Activated T-cell treated with anti-CD3 and anti-CD28 coated beads for 4 hours (primary cell): ENCODE measurements around the gene CFAP97.

Source experiments
- DNase-seq: peaks from one replicate; pipeline ENCODE4 v3.0.0-alpha.2; 2020

CFAP97 gene

DNA sequence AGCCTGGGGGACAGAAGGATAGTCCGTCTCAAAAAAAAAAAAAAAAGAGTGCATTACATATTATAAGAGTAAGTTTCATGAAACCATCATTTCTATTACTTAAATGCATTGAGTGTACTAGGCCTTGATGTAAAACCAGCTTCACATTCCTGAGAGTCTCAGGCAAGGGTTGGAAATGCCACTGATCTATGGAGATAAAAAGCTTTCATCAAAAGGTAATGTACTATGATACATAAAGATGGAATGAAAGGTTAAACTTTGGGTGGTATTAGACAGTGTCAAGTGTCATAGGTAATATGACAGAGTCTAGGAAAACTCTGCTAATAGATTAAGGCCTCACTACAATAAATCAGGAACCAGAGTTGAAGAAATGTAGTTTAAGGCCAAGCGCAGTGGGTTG lies 7.4 kb downstream of the CFAP97 start:
- DNase-seq = no peak

DNA sequence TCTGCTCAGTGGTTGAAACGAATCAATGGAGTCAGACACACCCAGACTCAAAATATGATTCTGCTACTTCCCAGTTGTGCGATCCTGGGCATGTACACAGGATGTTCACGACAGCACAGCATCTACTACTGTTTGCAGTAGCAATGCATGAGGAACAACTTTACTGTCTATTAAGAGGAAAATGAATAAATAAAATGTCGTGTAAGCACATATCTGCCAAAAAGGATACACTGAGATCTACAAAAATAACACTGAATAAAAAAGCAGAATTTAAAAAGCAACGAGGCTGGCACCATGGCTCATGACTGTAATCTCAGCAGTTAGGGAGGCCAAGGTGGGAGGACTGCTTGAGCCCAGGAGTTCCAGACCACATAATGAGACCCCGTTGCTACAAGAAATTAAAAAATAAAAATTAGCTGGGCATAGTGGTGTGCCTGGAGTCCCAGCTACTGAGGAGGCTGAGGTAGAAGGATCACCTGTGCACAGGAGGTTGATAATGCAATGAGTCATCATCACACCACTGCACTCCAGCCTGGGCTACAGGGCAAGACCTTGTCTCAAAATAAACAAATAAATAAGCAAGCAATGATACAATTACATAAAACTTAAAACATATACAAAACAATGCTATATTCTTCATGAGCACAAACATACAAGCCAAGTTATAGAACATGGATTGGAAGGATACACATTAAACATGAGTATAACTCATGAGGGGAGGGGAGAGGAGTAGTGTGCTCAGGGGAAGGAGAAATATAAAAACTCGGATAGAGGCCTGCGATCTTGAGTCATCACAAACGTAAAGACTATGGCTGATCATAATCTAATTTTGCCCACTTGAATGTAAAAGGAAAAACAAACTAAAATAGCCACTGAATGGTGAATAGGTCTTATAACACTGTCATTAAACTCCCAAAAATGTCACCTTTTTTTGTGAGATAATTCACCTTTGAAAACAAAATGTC lies 8.6 kb downstream of the CFAP97 start:
- DNase-seq = no peak

DNA sequence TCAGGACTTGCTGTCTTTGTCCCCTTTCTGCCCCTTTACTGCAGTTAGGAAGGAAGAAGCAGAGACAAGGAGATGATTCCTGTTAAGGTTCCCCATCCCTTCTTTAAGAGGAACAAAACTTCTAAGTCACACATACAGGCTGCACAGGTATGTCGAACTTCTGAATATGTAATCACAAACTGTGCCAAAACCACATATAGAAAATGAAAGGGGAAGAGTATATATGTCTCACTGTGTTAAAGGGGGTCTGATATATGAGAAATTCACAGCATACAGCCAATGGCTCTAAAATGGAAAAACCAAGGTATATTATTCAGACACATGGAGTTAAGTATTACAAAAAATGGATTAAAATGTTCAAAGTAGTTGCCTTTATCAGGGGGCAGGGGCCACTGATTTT lies 11.7 kb downstream of the CFAP97 start:
- no peak for DNase-seq

DNA sequence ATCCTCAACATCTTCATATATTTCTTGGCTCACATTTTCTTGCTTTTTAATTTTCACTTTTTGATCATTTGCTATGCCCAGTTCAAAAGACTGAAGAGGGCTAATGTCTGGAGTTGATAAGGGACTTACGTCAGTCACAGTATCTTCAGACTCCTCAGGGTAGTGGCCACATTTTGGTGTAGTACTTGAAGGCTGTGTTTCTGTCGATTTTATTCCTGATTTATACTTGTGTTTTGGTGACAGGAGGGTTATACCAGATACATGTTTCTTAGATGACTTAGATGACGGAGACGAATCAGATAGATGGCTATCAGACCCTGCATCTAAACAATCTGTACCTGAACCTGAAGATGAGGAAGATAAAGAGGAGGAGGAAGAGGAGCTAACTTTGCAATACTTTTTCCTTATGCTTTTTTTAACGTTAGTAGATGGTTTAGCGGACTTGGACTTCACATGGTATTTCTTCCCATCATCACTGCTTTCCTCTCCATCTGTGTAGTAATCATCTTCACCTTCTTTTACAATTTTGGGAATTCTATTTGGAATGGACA lies 13.4 kb downstream of the CFAP97 start:
- no peak for DNase-seq

DNA sequence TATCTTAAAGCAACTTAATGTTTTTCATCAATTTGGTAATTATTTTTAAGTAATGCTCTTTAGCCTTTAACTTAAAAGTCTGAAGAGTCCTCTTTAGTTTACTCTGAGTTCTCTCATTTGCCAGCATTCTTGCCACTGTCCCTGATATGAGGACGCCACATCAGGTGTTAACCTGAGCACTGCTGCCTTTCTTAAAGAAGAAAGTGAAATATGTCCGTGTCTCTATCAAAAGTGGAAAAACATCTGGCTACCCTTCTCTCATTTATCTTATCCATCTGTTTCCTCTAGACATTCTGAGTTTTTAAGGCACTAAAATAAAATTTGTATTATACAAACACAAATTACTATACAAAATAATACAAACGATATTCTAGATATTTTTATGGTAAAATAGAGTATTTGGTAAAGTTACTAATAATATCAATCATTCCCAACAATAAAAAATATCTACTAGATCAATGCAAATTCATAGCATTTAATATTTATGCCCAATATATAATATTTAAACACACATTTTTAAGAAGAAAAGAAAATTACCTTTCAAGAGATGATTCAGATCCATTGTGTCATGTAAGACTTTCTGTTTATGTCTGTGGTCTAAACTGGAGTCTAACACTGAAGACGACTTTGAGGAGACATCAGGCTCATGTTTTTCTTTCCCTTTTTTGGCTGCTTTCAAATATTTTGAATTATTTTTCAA lies 14.0 kb downstream of the CFAP97 start:
- DNase-seq = no peak

DNA sequence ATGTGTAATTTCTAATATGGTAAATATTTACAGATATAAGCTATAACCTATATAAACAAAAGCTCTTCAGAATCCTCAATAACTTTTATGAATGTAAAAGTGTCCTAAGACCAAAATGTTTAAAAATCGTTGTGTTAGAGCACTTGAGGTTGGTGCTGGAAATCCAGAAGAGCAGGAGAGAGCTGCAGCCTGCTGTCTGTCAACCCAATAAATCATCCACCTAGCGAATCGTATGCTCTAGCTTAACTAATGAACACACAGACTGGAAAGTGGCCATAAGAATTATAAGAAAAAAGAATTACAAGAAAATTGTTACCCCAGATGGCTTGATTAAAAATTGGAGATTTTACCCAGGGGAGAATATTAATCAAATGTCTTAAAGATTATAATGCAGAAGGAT lies 17.0 kb downstream of the CFAP97 start:
- DNase-seq = no peak

DNA sequence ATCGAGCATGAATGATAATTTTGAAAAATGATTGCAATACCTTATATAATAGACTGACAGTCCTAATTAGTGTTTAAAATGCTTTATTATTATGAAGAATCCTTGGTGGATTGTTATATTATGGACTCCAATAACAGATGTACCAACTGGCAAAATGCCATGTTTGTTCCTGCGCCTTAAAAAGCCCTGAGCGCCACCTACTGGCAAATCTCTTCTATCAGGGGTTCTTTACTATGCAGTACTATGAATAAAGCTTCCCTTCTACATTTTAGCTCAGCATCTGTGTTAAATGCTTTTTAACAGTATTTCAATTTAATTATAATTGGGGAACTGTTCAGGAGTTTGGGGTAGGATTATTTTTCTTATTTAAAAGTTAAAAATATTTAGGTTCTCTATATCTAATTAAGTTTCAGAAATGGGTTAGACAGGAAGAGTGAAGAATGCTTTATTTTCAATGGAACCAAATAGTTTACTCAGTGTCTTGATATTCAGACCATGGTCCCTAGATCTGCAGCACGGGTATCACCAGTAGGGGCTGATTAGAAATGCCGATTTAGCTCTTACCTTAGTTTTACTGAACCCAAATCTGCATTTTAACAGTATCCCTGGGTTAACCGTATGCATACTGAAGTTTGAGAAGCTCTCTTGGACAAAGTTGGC lies 20.0 kb downstream of the CFAP97 start:
- peak; percentile 73 for DNase-seq

DNA sequence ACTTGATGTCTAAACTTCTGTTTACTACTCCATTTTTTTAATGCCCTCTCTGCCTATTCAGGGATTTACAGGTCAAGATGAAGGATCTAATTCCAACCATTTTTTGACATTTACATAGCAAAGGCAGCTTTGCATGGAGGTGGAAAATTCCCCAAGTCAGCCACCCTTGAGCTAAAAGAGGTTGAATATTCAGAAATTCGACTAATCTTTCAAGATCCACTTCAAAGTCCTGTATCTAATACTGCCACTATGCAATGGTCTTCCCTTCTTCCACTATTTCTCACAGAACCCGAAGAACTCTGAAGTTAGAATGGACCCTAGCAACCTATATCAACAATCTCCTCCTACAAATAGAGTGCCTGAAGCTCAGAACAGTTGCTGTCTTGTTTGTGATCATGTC lies 21.6 kb downstream of the CFAP97 start:
- no peak for DNase-seq

DNA sequence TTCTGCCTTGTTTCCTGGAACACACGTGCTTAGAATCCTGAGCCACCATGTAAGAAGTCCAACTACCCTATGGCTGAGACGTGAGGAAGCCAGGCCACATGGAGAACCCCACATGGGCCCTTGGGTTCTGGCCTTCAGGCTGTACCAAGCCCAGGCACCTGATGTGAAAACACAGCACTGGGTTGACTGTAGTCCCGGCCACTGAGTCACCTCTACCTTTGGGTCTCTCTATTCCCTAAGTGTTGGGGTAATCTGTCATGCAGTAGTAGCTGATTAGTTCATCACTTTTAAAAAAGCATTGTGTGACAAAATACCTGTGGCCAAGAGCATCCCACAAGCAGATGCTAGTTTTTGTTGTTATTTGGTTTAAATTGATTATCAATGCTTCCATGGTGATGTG lies 24.3 kb downstream of the CFAP97 start:
- DNase-seq = no peak

DNA sequence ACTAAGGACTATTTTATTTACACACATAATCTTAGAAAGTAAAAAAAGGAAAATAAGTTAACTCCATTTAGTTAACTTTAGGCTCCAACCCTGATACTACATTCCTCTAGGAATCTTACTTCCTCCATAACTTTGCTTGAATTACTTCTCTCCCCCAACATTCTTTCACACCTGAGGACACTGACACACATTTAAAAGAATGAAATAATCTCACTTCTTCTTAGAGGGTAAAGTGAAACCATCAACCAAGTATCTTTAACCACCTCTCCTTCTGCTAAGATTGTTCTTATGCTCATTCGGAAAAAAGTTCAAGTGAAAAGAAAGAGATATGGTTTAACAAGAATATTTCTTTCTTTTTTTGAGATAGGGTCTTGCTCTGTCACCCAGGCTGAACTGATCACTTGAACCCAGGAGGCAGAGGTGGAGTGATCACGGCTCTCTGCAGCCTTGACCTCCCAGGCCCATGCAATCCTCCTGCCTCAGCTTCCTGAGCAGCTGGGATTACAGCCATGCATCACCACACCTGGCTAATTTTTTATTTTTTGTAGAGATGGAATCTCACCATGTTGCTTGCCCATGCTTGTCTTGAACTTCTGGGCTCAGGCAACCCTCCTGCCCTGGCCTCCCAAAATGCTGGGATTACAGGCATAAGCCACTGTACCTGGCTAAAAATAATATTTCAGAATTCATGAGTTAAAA lies 32.3 kb downstream of the CFAP97 start:
- no peak for DNase-seq

DNA sequence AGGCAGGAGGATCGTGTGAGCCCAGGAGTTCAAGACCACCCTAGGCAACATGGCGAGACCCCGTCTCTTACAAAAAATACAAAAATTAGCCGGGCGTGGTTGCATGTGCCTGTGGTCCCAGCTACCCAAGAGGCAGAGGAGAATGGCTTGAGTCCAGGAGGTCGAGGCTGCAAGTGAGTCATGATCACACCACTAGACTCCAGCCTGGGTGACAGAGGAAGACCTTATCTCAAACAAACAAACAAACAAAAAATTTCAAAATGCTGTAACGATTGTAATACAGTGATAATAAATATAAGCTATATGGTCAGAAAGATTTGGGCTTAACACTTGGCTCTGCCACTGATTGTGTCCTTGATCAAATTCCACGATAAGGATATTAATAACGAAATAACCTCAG lies 36.6 kb downstream of the CFAP97 start:
- no peak for DNase-seq

DNA sequence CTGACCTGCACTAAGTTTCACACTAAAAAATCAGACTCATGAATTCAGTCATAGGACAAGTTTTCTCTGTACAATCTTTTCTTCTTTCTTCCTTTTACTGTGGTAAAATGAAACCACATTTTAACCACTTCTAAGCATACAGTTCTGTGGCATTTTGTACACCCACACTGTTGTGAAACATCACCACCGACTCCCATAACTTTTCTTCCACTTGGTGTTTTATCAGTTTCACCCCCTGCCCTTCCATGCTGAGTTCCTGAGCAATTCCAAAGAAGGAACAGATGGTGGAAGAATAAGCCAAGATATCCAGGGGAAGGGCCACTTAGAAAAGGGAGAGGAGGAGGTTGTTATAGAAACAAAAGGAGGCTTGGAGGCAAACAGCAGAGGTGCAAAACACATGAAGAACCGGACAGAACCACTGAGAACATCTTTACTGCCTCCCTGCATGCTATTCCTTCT lies 38.2 kb downstream of the CFAP97 start:
- no peak for DNase-seq

DNA sequence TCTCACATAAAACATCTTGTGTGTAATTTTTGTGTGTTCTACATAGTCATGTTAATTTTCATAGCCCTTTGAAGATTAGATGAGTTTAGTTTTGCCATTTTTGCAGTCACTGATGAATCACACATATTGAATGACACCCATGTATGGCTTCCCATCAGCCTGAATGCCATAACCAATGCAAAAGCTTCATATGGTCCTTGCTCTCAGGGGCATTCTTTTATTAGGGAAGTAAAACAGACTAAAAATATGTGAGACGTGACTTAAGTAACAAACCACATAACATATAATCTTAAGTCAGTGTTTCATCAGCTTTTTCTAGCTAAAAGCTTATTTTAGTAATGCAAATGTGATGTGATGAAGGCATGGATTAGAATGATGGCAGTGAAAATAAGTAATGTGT lies 52.5 kb downstream of the CFAP97 start:
- no peak for DNase-seq

DNA sequence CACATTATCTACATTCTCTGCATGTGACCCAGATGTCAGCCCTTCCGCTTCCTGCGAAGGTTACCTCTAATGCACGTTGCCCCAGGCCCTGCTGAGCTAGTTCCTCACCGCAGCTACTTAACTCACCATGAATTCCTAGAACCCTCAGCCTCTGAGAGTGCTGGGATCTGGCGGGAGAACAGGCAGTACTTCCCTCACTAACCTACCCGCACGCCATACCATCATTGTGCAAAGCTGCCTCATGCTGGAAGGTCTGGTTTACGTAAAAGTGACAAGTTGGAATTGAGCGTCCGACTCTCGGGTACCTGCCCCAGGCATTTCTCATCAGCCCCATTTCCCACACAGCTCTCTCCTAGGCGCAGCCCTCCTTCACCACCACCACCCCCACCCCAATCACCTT lies 54.4 kb downstream of the CFAP97 start:
- DNase-seq = no peak

DNA sequence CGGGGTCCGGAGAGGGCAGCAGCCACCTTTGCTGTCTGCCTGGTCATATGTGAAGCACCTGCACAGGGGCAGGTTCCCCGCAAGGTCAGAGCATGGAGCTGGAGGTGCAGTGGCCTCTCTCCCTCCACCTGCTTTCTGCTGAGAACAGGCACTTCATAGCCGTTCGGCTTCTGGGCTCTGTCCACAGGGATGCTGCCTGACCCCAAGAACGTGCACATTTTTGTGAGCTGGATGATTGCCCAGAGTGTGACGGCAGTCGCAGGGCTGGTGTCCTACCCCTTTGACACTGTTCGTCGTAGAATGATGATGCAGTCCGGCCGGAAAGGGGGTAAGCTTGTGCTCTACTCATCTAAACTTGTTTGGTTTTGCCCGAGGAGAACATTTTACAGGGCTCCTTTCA lies 58.2 kb downstream of the CFAP97 start:
- no peak for DNase-seq

DNA sequence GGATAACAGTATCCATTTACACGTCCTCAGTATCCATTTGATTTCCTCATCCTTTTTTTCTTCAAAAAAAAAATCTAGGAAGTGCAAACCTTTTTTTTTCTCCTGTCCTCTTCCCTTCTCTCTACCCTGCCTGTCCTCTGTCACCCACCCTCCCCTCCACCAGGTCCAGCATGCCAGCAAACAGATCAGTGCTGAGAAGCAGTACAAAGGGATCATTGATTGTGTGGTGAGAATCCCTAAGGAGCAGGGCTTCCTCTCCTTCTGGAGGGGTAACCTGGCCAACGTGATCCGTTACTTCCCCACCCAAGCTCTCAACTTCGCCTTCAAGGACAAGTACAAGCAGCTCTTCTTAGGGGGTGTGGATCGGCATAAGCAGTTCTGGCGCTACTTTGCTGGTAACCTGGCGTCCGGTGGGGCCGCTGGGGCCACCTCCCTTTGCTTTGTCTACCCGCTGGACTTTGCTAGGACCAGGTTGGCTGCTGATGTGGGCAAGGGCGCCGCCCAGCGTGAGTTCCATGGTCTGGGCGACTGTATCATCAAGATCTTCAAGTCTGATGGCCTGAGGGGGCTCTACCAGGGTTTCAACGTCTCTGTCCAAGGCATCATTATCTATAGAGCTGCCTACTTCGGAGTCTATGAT lies 59.1 kb downstream of the CFAP97 start:
- no peak for DNase-seq

DNA sequence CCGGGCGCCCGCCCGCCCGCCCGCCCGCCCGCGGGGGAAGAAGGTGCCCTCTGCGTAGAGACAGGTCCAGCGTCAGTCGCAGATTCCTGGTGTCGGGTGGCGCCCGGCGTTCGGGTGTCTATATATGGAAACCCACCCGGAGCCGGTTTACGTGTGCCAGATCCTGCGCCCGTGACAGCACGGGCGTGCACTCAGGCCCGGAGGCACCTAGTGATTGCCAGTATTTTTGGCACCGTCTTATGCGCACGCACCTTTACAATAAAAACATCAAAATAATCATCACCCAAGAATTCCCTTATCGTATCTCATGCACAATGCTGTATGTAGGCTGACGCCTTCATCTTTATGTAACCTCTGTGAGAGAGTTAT lies 60.2 kb downstream of the CFAP97 start:
- DNase-seq = no peak

DNA sequence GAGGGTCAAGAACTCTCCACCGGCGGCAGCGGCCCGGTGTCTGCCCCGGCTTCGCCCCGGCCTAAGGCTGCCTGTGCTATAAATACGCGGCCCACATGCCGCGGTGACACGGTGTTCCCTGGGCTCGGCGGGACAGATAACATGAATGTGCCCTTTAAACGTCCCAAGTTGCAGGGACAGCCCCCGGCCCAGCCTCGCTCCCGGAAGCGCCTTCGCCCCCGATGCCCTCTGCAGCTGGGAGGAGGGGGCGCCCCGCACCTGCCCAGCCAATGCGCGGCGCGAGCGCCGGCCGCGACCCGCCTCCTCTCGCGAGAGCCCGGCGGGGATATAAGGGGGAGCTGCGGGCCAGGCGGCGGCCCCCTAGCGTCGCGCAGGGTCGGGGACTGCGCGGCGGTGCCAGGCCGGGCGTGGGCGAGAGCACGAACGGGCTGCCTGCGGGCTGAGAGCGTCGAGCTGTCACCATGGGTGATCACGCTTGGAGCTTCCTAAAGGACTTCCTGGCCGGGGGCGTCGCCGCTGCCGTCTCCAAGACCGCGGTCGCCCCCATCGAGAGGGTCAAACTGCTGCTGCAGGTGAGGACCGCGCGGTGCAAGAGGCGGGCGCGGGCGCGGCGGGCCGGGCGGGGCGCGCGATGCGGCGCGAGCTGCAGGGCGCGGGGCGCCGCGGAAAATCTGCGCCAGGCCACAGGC lies 60.7 kb downstream of the CFAP97 start, which contains the start of gene SLC25A4:
TSS of gene SLC25A4 (plus strand) at position 355 of the 689 bp plus-strand sequence. CDS start at position 462, 107 bp downstream.
- peak; percentile 76 for DNase-seq

DNA sequence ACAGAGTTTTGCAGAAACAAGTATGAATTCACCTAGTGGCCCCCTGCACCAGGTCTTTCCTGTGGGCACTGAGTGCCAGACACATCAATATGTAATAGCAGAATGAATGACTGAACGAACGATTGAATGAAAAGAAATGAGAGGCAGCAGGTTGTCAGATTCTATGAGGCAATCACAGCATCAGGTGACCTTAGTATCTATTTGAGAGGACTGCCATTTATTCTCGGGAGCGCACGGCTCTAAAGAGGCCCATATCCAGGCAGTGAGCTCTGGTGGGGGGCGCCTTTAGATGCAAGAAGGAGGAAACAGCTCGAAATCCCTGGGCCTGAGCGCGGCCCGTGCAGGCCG lies 61.3 kb downstream of the CFAP97 start:
- DNase-seq = no peak

DNA sequence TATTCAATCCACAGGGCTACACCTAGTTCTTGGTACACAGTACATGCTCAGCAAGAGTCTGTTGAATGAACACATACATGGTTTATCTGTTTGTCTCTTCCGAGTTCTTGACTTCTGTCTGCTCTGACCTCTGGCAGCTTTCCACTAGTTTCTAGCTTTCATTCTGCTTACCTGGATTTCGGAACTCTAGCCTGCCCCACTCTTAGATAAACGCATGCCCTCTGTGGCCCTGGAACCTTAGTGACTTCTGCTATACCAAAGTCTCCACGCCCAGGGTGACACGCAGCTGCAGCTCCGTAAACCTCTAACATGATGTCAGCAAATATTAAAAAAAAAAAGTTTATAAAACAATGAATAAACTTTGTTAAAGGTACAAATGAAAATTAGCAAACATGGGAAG lies 62.0 kb downstream of the CFAP97 start:
- DNase-seq = no peak

DNA sequence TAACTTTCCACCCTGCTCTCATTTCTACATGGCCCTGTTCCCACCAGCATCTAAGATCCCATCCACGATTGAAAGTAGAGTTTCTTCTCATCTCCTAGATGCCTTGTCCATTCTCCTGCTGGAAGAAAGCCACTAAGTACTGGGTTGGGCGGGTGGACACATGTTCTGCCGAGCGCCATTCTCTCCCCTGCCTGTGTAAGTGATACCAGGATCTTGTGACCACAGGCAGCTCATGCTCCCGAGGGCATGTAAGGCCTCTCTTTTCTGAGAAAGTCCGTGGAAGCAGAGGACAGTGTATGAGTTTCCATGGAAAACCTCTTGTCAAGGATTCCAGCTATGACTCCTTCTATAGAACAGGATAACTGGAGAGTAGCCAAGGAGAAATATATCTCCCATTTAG lies 64.1 kb downstream of the CFAP97 start:
- DNase-seq = no peak

DNA sequence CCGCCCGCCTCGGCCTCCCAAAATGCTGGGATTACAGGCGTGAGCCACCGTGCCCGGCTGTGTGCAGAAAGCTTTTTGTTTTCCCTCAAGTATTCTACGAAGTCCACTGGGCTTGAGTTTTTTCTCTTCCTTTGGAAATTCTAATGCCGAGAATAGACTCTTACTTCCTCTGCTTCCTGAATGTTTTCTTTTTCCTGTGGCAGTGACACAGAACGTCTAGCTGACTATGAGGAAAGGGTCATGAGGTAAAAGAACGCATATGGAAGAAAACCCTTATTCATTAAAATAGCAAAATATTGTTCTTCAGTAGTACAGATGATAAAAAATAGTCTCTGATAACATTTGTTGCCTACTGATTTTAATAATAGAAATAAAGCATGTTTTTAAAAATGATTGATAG lies 65.6 kb downstream of the CFAP97 start:
- DNase-seq = no peak
